Endodermal cell (in vitro differentiated cells): ENCODE results near the gene ST7. TPM values are rescaled to one million over a fixed set of nuclear protein-coding genes. Genes with fewer than 3 reads are reported as not detected.
"Not testable (repeated sequence)": the region's sequence is repeated elsewhere in the genome, so short reads cannot be mapped to it uniquely, and the experiment has no call there.

Experiments
- DNase-seq: peaks from one replicate; pipeline ENCODE4 v3.0.0-alpha.2; 2017
- H3K27ac ChIP-seq: 2 replicates; pipeline ENCODE4 v1.5.1; 2013; ENCODE audit warnings: mild to moderate bottlenecking, low read depth, low read length, moderate library complexity
- H3K27me3 ChIP-seq: 2 replicates; pipeline ENCODE4 v1.6.1; 2013; ENCODE audit warnings: mild to moderate bottlenecking, low read length, moderate library complexity; ENCODE audit not compliant: insufficient read depth, control insufficient read depth, poor library complexity, severe bottlenecking
- H3K36me3 ChIP-seq: 2 replicates; pipeline ENCODE4 v1.7.0; 2013; ENCODE audit warnings: mild to moderate bottlenecking, low read length, moderate library complexity; ENCODE audit not compliant: control insufficient read depth, insufficient read depth
- H3K4me1 ChIP-seq: one replicate; pipeline ENCODE4 v1.7.0; 2013; ENCODE audit warnings: low read length; ENCODE audit not compliant: control insufficient read depth, insufficient read depth
- H3K4me3 ChIP-seq: 2 replicates; pipeline ENCODE4 v1.5.1; 2013; ENCODE audit warnings: mild to moderate bottlenecking, low read length, moderate library complexity
- H3K9ac ChIP-seq: 2 replicates; pipeline ENCODE4 v1.6.1; 2013; ENCODE audit warnings: mild to moderate bottlenecking, low read length, moderate library complexity; ENCODE audit not compliant: poor library complexity, severe bottlenecking; ENCODE audit errors: extremely low read depth
- H3K9me3 ChIP-seq: 2 replicates; pipeline ENCODE4 v1.6.1; 2013; ENCODE audit warnings: mild to moderate bottlenecking, low read length, moderate library complexity; ENCODE audit not compliant: control insufficient read depth
- H3K27ac Mint-ChIP-seq: 2 replicates; pipeline ENCODE4 v1.8.0; 2020; ENCODE audit warnings: mixed read lengths
- H3K27me3 Mint-ChIP-seq: 2 replicates; pipeline ENCODE4 v1.8.0; 2021; ENCODE audit warnings: mild to moderate bottlenecking, mixed read lengths; ENCODE audit not compliant: insufficient read depth
- H3K36me3 Mint-ChIP-seq: 2 replicates; pipeline ENCODE4 v1.8.0; 2020; ENCODE audit warnings: low read depth, mixed read lengths
- H3K4me1 Mint-ChIP-seq: 2 replicates; pipeline ENCODE4 v1.8.0; 2020; ENCODE audit warnings: mixed read lengths
- H3K4me3 Mint-ChIP-seq: 2 replicates; pipeline ENCODE4 v1.8.0; 2020; ENCODE audit warnings: mild to moderate bottlenecking, moderate library complexity, mixed read lengths
- H3K9me3 Mint-ChIP-seq: 2 replicates; pipeline ENCODE4 v1.8.0; 2020; ENCODE audit warnings: mild to moderate bottlenecking, mixed read lengths
- WGBS, 2 experiments: methylation state at CpG; one replicate each; pipeline versions ENCODE4 v1.1.5 to v1.1.7; 2013; ENCODE audit warnings: missing lambda C conversion rate in 2 of 2, mixed read lengths in 1 of 2; ENCODE audit not compliant: insufficient coverage in 1 of 2, insufficient read length in 1 of 2; 5-methylcytosine and 5-hydroxymethylcytosine counted together
- total RNA-seq, 2 donors: library from RNA; stranded (reverse); fragmentation: NEBNext Ultra II Directional in 1 of 2; extraction: Animal tissue kit (Norgen Biotek cat#: 25700) in 1 of 2; gene quantifications; 2 replicates in 1 of 2; 3 replicates in 1 of 2; pipeline ENCODE4 v1.2.1, GENCODE V29; 2021
- TF ChIP-seq, protein P1 (sequence below): fragments of 200-600 bp; sonication (generic); conservative IDR thresholded peaks from 2 replicates; pipeline ENCODE4 v1.5.0; 2021; ENCODE audit warnings: antibody characterized with exemption, mild to moderate bottlenecking

The ST7 gene
- total RNA-seq, 2 donors from 2014 or later: 6.4 to 8.9 TPM

DNA sequence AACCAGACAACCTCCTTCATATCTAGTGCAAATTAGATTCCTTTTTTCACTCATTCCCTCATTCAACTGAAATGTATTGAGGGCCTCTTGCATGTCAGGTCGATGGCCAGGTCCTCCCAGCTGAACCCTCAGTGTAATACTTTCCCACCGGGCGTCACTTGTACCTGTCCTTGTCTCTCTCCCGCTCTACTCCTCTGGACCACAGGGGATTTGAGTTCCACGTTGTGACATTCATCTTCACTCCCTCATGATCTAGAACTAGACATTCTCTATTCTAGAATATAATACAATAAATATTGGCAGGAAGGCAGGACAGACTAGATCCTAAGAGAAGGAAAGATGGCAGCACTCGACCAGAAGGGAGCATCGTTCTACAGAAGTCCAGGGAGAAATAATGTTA lies 285.6 kb downstream of the ST7 start:
- no peak overlapping the region for H3K27ac ChIP-seq
- peaks cover 8% of the 10 kb centered on the region for H3K27me3 Mint-ChIP-seq
- H3K27me3 ChIP-seq: peaks cover 6% of the 10 kb centered on the region
- H3K4me3 ChIP-seq: no peak overlapping the region
- H3K9me3 ChIP-seq: no peaks in the 10 kb centered on the region
- H3K27ac Mint-ChIP-seq: no peak overlapping the region
- TF ChIP-seq, protein P1, sequence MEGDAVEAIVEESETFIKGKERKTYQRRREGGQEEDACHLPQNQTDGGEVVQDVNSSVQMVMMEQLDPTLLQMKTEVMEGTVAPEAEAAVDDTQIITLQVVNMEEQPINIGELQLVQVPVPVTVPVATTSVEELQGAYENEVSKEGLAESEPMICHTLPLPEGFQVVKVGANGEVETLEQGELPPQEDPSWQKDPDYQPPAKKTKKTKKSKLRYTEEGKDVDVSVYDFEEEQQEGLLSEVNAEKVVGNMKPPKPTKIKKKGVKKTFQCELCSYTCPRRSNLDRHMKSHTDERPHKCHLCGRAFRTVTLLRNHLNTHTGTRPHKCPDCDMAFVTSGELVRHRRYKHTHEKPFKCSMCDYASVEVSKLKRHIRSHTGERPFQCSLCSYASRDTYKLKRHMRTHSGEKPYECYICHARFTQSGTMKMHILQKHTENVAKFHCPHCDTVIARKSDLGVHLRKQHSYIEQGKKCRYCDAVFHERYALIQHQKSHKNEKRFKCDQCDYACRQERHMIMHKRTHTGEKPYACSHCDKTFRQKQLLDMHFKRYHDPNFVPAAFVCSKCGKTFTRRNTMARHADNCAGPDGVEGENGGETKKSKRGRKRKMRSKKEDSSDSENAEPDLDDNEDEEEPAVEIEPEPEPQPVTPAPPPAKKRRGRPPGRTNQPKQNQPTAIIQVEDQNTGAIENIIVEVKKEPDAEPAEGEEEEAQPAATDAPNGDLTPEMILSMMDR: no peak
- no peaks in the 10 kb centered on the region for H3K4me1 Mint-ChIP-seq
- H3K9ac ChIP-seq: no peak overlapping the region
- no peak for DNase-seq
- H3K4me1 ChIP-seq: no peaks in the 10 kb centered on the region
- H3K36me3 ChIP-seq: no peaks in the 10 kb centered on the region
- WGBS, 2 experiments: 82 to 87% methylated on average over 7 of the region's 7 CpGs
- peaks cover 2% of the 10 kb centered on the region for H3K9me3 Mint-ChIP-seq
- H3K36me3 Mint-ChIP-seq: no peaks in the 10 kb centered on the region
- H3K4me3 Mint-ChIP-seq: no peak overlapping the region

DNA sequence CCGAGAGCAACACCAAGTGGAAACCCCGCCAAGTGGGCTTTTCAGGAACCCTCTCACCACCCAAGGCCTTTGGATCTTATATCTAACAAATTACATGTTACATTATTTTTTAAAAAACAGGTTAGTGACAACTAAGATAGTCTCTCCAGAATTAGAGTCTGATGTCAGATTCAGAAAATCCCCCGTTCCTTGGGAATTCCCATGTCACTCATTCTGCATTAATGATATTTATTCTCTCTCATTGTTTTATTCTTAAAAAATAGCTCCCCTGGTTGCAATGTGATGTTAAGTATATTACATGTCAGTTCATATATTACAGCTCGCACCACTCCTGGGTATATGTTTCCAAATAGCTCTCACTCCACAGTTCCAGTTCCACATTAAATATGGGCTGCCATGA lies 287.8 kb downstream of the ST7 start:
- 95 to 100% methylated on average over 2 to 4 of the region's 4 CpGs for WGBS, 2 experiments
- Histone ChIP-seq H3K4me1 (no peaks in the 10 kb centered on the region), H3K9ac (no peak overlapping the region), H3K9me3 (no peaks in the 10 kb centered on the region), H3K4me3 (no peak overlapping the region), H3K27me3 (peaks cover 6% of the 10 kb centered on the region), H3K36me3 (no peaks in the 10 kb centered on the region), H3K27ac (no peak overlapping the region)
- Mint-ChIP-seq H3K36me3 (no peaks in the 10 kb centered on the region), H3K4me1 (no peaks in the 10 kb centered on the region), H3K9me3 (peaks cover 10% of the 10 kb centered on the region), H3K27ac (no peak overlapping the region), H3K27me3 (peaks cover 4% of the 10 kb centered on the region), H3K4me3 (no peak overlapping the region)
- TF ChIP-seq, protein P1: no peak
- no peak for DNase-seq

DNA sequence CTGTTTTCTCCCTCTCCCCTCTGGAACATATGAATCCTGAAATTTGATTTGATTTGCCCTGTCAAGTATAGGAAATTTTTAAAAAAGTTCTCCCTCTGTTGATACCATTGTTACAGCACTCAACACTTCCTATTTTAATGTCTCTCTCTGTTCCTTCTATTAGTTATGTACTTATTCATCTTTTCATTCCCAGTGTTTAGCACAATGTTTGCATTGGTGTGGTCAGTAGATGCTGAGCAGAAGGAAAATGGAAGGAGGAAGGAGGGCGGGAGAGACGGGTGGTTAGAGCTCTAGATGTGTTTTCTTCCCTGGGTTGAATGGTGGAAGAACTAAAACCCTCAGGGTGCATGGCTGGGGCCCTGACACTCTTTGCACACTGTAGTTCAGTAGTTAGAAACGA lies 290.1 kb downstream of the ST7 start:
- Histone ChIP-seq H3K4me3 (no peak overlapping the region), H3K27ac (no peak overlapping the region), H3K27me3 (no peaks in the 10 kb centered on the region), H3K9me3 (no peaks in the 10 kb centered on the region), H3K9ac (no peak overlapping the region), H3K4me1 (no peaks in the 10 kb centered on the region), H3K36me3 (no peaks in the 10 kb centered on the region)
- no peaks in the 10 kb centered on the region for H3K4me1 Mint-ChIP-seq
- TF ChIP-seq, protein P1: no peak
- WGBS, 2 experiments: 80 to 82% methylated on average over 3 of the region's 3 CpGs
- H3K27me3 Mint-ChIP-seq: no peaks in the 10 kb centered on the region
- H3K9me3 Mint-ChIP-seq: peaks cover 12% of the 10 kb centered on the region
- no peak for DNase-seq
- H3K4me3 Mint-ChIP-seq: no peak overlapping the region
- H3K36me3 Mint-ChIP-seq: no peaks in the 10 kb centered on the region
- no peak overlapping the region for H3K27ac Mint-ChIP-seq

DNA sequence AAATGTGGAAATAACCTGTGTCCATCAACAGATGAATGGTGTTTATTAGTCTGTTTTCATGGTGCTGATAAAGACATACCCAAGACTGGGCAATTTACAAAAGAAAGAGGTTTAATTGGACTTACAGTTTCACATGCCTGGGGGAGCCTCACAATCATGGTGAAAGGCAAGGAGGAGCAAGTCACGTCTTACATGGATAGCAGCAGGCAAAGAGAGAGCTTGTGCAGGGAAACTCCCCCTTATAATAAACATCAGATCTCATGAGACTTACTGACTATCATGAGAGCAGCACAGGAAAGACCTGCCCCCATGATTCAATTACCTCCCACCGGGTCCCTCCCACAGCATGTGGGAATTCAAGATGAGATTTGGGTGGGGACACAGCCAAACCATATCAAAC lies 292.4 kb downstream of the ST7 start:
- H3K36me3 ChIP-seq, H3K4me1 ChIP-seq, H3K36me3 Mint-ChIP-seq, H3K27me3 ChIP-seq, H3K27me3 Mint-ChIP-seq, H3K4me1 Mint-ChIP-seq, H3K9ac ChIP-seq, DNase-seq, H3K4me3 ChIP-seq, H3K27ac ChIP-seq, H3K9me3 ChIP-seq, H3K27ac Mint-ChIP-seq, H3K4me3 Mint-ChIP-seq: not testable (repeated sequence)
- peaks cover 12% of the 10 kb centered on the region for H3K9me3 Mint-ChIP-seq
- WGBS, 2 experiments: 83 to 86% methylated on average over 1 to 2 of the region's 2 CpGs
